Measurements from ENCODE around the gene TGM2.
A peak's percentile ranks its signal among the peaks of the same experiment; 100 is the strongest.

TGM2 gene

GRCh38 chr20:38161412-38161774, 3.7 kb downstream of the TGM2 start:
- no peak for DNase-seq (ENCODE audit: low spot score)

- no peak for DNase-seq (ENCODE audit: low spot score)
Observed at GRCh38 chr20:38159957-38160756, 4.9 kb downstream of the TGM2 start.

- DNase-seq (ENCODE audit: low spot score), result no peak
Observed at GRCh38 chr20:38159566-38159956, 5.5 kb downstream of the TGM2 start.

GRCh38 chr20:38158701-38159351, 6.2 kb downstream of the TGM2 start:
- DNase-seq (ENCODE audit: low spot score), result no peak

- DNase-seq (ENCODE audit: low spot score), result no peak
Observed at GRCh38 chr20:38157635-38158495, 7.2 kb downstream of the TGM2 start.

GRCh38 chr20:38156888-38157634, 8.0 kb downstream of the TGM2 start:
- DNase-seq (ENCODE audit: low spot score), result peak; percentile 66

- no peak for DNase-seq (ENCODE audit: low spot score)
Observed at GRCh38 chr20:38156280-38156679, 8.8 kb downstream of the TGM2 start.

- DNase-seq (ENCODE audit: low spot score), result no peak
Observed at GRCh38 chr20:38155811-38156210, 9.3 kb downstream of the TGM2 start.

- no peak for DNase-seq (ENCODE audit: low spot score)
Observed at GRCh38 chr20:38153401-38153800, 11.7 kb downstream of the TGM2 start.

- peak; percentile 98 for DNase-seq (ENCODE audit: low spot score)
Observed at GRCh38 chr20:38152621-38153221, 12.3 kb downstream of the TGM2 start.

GRCh38 chr20:38152175-38152620, 12.9 kb downstream of the TGM2 start:
- peak; percentile 95 for DNase-seq (ENCODE audit: low spot score)

GRCh38 chr20:38151455-38151854, 13.6 kb downstream of the TGM2 start:
- no peak for DNase-seq (ENCODE audit: low spot score)

GRCh38 chr20:38150335-38151170, 14.5 kb downstream of the TGM2 start:
- no peak for DNase-seq (ENCODE audit: low spot score)

GRCh38 chr20:38148328-38149102, 16.6 kb downstream of the TGM2 start:
- no peak for DNase-seq (ENCODE audit: low spot score)

GRCh38 chr20:38147751-38148150, 17.3 kb downstream of the TGM2 start:
- no peak for DNase-seq (ENCODE audit: low spot score)

GRCh38 chr20:38147163-38147562, 17.9 kb downstream of the TGM2 start:
- no peak for DNase-seq (ENCODE audit: low spot score)

- no peak for DNase-seq (ENCODE audit: low spot score)
Observed at GRCh38 chr20:38146628-38147027, 18.4 kb downstream of the TGM2 start.

- DNase-seq (ENCODE audit: low spot score), result no peak
Observed at GRCh38 chr20:38146156-38146555, 18.9 kb downstream of the TGM2 start.

GRCh38 chr20:38145729-38146075, 19.4 kb downstream of the TGM2 start:
- no peak for DNase-seq (ENCODE audit: low spot score)

Measured in kidney tubule cell (primary cell).